Astrocyte of the hippocampus (primary cell): ENCODE data around the gene LRRC75A.

Experiments used
- DNase-seq: peaks from one replicate; pipeline ENCODE4 v3.0.0; 2011; ENCODE audit warnings: low read depth, low spot score

Gene LRRC75A

DNA sequence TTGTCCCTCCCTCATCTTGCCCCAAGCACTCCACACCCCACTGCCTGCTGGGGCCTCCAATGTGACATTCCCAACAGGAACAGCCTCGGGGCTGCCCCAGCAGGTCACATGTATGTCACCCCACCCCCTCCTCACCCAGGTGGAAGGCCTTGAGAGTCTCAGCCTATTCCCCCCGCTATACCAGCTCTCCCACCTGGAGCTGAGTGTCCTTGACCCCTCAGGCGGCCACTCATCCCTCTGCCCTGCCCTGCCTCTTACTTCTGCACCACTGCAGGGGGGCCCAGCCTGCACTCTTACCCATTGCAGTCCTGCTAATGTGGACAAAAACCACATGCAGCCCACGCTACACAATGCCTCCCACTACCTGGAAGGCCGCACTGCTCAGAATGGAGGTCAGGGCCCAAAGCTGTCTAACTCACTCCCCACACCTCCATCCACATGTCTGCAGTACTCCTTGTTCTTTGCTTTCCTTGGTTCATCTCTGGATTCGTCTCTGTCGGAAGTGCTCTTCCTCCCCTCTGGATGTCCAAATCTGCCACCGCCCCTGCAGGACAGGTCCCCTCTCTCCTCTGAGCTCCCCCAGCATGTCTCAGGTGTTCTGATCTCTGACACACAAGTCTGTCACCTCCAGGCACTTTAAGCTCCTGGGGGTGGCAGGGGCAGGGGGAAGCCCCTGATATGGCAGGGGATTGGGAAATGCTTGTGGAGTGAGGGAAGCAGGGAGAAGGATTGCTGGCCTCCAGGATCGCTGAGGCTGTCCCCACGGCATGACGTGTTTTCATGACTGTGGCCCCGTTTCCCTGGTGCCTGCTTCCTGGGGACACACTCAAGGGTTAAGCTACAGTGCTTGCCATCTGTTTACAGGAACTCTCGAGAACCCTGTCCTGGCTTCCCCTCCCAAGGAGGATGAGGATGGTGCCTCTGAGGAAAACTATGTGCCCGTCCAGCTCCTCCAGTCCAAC is 55.8 kb downstream of the LRRC75A start:
- DNase-seq, result no peak

DNA sequence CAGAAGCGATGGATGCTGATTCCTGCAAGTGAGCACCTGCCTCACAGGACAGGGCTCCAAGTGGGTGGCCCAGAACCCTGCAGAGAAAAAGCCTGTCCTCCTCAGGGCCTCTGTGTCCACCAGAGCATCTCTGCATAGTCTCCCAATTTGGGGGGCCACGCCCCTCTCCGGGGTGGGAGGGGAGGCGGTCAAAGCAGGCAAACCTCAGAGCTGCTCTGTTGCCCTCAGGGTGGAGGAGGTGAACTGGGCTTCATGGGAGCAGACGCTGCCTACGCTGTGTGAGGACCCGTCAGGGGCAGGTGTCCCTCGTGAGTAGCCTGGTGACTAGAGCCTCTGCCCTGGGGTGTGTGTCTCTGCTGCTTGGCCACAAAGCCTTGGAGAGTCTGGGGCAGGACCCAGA is 57.3 kb downstream of the LRRC75A start:
- no peak for DNase-seq

DNA sequence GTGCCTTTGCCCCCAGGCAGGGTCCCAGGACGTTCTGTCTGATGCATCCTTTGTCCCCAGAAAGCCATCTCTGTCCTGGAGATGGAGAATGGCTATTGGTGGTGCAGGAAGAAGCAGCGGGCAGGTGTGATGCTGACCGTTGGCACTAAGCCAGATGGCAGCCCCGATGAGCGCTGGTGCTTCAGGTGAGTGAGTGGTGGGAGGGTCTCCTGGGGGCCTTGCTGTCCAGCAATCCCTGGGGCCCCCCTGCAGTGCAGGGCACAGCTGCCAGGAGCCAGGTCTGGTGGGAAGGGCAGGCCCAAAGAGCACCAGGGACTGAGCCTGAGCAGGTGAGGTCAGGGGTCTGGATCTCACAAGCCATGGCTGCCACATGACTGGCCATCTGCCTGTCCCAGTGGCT is 58.5 kb downstream of the LRRC75A start:
- DNase-seq, result no peak

DNA sequence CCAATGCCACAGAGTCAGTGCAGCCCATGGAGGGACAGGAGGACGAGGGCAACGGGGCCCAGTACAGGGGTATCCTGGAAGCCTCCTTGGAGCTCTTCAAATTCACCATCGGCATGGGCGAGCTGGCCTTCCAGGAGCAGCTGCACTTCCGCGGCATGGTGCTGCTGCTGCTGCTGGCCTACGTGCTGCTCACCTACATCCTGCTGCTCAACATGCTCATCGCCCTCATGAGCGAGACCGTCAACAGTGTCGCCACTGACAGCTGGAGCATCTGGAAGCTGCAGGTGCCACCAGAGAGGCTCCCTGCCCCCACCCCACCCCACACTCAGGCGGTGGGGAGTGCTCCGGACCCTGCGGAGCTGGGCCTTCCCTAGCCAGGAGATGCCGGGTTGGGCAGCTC is 60.0 kb downstream of the LRRC75A start:
- DNase-seq, result no peak

DNA sequence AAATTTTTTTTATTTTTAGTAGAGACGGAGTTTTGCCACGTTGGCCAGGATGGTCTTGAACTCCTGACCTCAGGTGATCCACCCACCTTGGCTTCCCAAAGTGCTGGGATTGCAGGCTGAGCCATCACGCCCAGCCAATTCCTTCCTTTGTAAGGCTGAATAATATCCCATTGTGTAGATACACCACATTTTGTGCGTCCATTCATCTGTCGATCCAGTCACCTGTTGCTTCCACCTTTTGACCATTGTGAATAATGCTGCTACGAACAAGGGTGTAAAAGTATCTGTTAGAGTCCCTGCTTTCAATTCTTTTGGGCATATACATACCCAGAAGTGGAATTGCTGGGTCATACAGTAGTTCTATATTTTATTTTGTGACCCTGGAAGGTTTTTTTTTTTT is 61.3 kb downstream of the LRRC75A start:
- DNase-seq, result no peak

DNA sequence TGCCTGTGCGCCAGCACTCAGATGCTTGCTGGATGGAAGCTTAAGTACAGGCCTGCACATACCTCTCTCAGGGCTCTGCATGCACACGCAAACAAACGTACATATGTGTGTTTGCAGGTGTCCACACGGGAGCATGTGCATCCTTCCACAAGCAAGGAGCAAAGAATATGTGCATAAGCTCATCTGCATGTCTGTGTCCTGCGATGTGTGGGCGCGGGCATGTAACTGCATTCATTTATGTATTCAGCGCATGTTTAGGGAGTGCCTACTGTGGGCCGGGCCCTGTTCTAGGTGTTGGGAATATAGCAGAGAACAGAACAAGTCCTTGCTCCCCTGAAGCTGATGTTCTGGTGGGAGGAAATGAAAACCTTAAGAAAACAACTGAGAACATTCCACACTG is 62.9 kb downstream of the LRRC75A start:
- DNase-seq, result peak; percentile 0

DNA sequence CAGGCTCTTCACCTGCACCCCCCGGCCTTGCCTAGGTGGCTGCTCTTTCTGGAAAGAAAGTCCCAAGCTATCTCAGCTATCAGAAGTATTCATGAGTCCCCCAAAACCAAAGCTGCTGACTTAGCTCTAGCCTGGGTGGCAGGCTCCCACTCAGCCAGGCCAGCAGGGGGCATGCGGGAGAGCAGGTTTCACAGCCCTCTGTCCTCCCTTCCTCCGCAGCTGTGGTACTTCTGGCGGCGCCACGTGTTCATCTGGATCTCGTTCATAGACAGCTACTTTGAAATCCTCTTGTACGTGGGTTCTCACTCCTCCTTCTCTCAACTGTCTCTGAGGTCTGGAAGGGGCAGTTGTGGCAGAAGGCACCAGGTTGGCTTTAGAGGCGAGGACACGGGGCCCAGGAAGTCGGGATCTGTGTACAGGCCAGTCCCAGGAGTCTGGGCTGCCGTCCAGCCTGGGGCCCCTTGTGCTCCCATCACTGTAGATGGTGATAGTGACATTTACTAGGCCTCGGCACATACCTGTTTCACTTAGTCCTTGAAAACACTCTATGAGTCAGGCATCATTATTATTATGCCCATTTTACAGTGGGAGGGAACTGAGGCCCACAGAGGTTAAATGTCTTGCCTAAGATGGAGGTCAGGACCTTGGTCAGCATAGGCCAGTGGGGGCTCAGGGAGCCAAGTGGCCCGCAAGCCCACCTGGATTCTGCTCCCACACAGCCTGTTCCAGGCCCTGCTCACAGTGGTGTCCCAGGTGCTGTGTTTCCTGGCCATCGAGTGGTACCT is 63.7 kb downstream of the LRRC75A start:
- peak; percentile 65 for DNase-seq

DNA sequence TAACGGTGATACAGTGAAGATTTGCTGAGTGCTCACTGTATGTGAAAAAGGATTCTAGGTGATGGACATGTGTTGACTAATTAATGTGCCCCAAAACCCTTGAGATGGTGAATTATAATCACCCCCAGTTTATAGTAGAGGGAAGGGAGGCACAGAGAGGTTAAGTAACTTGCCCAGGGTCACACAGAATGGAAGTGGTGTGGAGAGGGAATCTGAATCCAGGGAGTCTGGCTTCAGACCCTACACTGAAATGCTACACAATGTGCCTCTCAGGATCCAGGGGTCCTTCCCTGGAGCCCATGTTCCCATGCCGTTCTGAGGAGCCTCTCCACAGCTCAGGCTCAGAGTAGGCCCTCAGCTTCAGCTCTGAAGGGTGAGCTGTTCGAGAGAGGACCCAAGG is 65.0 kb downstream of the LRRC75A start:
- DNase-seq, result peak; percentile 0

DNA sequence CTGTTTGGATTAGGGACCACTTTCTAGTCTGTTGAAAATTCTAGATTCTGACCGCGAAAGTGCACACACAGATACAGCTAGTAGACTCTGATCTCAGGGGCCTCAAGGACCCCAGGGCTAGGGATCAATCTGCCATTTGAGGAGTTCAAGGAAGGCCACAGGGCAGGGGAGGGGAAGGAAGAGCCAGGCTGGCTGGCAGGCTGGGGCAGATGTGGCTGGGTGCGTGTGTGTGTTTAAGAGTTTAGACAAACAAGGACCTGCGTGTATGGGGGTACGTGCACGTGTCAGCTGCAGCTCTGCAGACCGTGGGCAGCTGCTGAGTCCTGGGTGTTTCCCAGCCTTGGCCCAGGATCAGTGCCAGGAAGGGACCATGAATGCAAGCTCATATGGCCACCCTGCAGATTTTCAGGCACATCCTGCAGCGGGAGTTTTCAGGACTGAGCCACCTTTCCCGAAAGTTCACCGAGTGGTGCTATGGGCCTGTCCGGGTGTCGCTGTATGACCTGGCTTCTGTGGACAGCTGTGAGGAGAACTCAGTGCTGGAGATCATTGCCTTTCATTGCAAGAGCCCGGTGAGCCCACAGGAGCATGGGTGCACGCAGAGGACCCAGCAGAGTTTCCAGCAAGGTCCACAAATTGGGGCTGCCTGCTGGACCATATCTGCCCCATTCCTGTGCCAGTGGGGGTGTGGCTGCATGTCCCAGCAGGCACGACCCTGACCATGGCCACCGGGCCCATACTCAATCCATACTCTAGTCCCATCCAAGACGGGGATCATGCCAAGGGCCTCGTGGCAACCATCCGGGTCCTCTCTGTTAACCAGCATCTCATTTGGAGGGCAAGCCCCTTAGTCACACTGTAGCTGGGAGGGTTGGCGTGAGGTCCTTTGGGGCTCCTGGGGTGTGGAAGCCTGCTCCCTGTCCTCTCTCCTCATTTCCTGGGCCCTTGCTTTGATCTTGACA is 66.0 kb downstream of the LRRC75A start:
- DNase-seq, result peak; percentile 0

DNA sequence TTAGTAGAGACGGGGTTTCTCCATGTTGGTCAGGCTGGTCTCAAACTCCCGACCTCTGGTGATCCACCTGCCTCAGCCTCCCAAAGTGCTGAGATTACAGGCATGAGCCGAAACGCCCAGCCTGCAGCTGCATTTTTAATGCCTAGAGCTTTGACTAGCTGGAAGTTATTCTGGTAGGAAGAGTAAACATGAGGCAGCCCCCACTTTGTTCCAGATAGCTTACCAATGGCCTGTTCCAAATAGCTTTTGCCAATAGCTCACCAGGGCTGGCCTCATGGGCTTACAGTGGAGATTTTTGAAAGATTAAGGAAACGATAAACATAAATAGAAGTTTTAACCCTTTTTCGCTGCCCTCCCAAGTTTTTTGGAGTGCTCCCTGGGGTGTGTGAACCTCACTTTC is 66.8 kb downstream of the LRRC75A start:
- peak; percentile 0 for DNase-seq

DNA sequence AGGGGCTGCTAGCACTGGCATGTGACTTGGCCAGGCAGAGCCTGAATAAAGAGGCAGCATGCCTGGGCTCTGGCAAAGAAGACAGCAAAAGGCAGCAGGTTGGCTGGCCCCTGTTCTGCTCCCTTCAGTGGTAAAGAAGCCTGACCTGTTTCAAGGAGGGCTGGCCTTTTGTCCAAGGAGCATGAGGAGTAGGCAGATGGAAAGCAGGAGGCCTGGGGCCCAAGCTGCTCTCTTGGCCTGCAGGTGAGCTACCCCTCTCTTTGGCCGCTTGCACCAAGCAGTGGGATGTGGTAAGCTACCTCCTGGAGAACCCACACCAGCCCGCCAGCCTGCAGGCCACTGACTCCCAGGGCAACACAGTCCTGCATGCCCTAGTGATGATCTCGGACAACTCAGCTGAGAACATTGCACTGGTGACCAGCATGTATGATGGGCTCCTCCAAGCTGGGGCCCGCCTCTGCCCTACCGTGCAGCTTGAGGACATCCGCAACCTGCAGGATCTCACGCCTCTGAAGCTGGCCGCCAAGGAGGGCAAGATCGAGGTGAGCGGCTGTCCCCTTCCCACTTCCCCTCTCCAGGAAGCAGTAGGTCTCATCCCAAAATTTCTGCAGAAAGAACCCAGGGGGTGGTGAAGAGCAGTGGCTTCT is 68.6 kb downstream of the LRRC75A start:
- DNase-seq, result peak; percentile 5

DNA sequence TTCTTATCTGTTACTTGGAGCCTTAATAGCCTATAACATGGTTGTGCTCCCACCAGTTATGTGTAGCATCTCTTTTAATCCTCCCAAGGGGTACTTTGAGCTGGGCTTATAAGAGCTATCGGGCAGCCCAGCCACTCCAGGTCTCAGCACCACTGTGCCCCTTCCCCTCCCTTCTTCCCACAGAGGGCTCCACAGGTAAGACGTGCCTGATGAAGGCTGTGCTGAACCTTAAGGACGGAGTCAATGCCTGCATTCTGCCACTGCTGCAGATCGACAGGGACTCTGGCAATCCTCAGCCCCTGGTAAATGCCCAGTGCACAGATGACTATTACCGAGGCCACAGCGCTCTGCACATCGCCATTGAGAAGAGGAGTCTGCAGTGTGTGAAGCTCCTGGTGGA is 69.6 kb downstream of the LRRC75A start:
- no peak for DNase-seq

DNA sequence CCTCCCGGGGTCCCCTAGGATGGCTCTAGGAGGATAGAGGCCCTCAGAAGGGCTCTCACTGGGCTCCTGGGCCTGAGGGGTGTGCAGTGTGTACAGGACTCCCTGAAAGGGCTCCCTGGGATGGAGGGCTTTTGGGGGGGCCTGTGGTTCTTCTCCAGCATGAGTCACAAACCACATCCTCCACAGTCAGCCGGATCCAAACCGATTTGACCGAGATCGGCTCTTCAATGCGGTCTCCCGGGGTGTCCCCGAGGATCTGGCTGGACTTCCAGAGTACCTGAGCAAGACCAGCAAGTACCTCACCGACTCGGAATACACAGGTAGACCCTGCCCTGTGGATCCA is 72.1 kb downstream of the LRRC75A start:
- DNase-seq, result peak; percentile 91

DNA sequence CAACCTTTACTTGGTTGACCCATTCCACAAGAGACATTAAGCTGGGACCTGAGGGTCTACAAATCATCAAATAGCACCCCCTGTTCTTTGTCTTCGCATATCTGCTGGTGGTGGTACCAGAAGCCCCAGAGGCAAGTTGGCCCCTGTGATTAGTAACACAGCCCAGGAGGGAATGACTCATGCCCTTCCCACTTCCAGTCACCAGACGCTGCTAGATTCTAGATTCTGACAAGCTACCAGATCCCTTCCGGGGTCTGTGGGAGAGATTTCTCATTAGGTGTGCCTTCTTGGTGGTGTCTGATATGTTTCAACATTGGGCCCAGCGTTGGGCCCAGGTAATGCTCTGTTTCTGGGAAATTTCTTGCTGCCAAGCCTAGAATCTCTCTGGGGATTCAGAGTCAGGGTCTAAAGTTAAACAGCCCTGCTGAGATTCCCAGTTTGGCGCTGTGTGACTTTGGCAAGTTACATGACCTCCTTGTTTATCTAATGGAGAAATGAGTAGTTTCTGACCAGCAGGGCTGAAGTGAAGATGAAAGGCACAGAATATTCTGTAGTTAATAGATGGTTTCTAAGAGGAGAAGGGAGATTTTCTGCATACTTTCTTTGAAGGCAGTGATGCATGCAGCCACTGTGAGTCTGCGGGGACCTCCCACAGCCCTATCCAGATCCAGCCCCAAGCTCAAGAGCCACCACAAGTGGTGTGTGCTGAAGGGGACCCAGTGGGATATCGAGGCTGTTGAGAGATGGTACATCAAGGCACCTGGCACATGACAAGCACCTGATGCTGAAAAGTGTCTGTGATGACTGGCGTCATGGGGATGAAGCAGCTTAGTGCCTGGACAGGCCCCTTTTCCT is 72.7 kb downstream of the LRRC75A start:
- DNase-seq, result peak; percentile 91

DNA sequence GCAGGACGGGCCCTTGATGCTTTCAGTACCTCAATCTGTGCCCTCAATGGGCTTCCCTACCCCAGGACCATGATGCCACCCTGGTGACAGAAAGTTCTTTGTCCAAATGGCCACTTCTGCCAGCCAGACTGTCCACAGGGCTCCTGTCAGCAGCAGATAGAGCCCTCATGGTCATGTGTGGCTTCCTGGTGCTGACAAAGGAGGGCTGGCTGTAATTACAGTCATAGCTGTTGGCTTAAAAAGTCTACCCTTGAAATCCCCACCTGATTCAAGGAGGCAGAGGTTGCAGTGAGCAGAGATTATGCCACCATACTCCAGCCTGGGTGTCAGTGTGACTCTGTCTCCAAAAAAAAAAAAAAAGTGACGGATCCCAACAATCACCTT is 73.3 kb downstream of the LRRC75A start:
- no peak for DNase-seq

DNA sequence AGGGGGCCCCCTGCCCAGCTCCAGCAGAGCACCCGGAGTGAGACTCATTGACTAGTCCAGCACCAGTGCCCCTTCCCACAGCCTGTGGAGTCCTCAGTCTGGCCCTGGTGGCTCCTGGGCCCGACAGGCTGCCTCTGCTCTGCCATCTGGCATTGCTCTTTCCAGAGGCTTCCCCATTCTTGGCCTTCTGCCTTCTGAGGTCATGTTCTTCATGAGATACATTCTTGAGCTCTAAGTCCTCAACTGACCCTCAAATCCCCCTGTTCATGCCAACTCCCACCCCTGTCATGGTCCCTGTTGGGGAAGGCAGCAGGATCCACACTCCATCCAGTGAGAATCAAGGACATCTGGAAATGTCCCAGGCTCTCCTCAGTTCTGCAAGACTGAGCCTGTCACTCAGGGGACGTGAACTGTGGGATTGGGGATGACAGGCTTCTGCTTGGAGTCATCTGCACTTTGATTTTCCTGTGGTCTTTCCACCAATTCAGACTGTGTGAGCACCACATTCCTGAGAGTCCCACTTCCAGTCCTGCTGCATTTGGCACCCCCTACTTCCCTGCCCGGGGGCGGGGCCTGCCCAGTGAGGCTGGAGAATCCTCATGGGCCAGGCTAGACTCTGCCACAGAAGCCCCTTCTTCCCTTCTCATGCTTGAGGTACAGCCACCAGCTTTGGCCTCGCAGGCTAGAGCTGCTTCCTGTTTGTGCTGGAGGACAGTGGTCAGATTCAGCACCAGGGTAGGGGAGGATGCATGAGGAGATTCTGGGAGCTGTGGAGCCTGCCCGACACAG is 73.9 kb downstream of the LRRC75A start:
- DNase-seq, result peak; percentile 75

DNA sequence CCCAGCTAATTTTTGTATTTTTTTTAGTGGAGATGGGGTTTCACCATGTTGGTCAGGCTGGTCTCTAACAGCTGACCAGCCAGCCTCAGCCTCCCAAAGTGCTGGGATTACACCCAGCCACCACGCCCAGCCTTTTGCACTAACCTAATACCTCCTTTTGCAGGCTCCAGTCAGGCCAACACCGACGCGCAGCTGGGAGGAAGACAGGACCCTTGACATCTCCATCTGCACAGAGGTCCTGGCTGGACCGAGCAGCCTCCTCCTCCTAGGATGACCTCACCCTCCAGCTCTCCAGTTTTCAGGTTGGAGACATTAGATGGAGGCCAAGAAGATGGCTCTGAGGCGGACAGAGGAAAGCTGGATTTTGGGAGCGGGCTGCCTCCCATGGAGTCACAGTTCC is 74.6 kb downstream of the LRRC75A start:
- no peak for DNase-seq

DNA sequence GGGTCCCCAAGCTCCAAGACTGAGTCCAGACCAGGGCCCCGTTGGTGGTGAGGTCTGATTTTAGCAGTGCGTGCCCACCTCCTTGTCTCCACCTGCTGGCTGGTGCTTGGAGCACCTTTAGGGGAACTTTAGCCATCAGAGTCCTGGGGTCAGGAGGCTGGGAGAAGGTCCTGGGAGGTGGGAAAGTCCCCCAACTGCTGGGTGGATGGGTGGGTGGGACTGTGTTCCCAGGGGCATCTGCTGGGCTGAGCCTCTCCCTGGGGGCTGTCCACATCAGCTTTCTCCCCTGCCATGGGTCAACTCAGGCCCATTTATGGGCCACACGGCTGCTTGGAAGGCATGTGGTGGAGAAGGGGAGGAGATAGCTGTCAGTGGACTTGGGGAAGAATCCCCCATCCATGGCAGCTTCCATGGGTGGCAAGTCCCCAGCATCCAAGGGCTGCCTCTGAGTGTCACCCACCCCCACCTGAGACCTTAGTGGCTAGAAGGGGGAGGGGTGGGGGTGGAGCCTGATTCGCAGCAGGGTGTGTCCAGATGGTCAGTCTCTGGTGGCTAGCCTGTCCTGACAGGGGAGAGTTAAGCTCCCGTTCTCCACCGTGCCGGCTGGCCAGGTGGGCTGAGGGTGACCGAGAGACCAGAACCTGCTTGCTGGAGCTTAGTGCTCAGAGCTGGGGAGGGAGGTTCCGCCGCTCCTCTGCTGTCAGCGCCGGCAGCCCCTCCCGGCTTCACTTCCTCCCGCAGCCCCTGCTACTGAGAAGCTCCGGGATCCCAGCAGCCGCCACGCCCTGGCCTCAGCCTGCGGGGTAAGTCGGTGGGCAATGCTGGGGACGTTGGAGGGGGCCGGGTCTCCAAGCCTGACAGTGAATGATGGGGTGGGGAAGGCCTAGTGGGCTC is 76.7 kb downstream of the LRRC75A start, which contains the start of gene TRPV2:
TRPV2 (plus strand) TSS at position 541 of the 894 bp plus-strand sequence. CDS start 2,098 bp downstream, outside the sequence.
- DNase-seq, result no peak
